Keratinocyte (primary cell): ENCODE measurements around the gene P2RX7. TPM values are rescaled to one million over a fixed set of nuclear protein-coding genes. Genes with fewer than 3 reads are reported as not detected.

ENCODE experiments used
- DNase-seq: peaks from one replicate; pipeline ENCODE4 v3.0.0-alpha.2; 2011; ENCODE audit warnings: low read depth, missing footprints, low spot score
- FAIRE-seq: peaks from 2 replicates; lab custom pipeline; 2011; peaks lifted over from hg19 to GRCh38; lab: Jason Lieb, UNC
- H2AFZ ChIP-seq: 2 replicates; pipeline ENCODE4 v1.6.0; 2012; ENCODE audit warnings: low read length, control low read depth, inconsistent platforms; ENCODE audit not compliant: control insufficient read depth
- H3K27ac ChIP-seq: 2 replicates; pipeline ENCODE4 v1.5.1; 2011; ENCODE audit warnings: low read length; ENCODE audit not compliant: control insufficient read depth, insufficient read depth
- H3K27me3 ChIP-seq: 3 replicates; pipeline ENCODE4 v1.6.0; 2011; ENCODE audit warnings: low read length; ENCODE audit not compliant: control insufficient read depth, insufficient read depth; ENCODE audit errors: extremely low read depth
- H3K36me3 ChIP-seq, 2 experiments: 2 replicates in 1 of 2; 3 replicates in 1 of 2; pipeline ENCODE4 v1.5.1; 2011; ENCODE audit warnings: low read length in 2 of 2, mild to moderate bottlenecking in 1 of 2; ENCODE audit not compliant: control insufficient read depth in 2 of 2, insufficient read depth in 2 of 2; ENCODE audit errors: extremely low read depth in 1 of 2
- H3K4me1 ChIP-seq: 3 replicates; pipeline ENCODE4 v1.5.1; 2011; ENCODE audit warnings: low read length; ENCODE audit not compliant: control insufficient read depth, insufficient read depth; ENCODE audit errors: extremely low read depth
- H3K4me2 ChIP-seq: 3 replicates; pipeline ENCODE4 v1.6.0; 2011; ENCODE audit warnings: low read depth, low read length; ENCODE audit not compliant: control insufficient read depth, insufficient read depth; ENCODE audit errors: extremely low read depth
- H3K4me3 ChIP-seq, 3 experiments: fragments of 200-600 bp in 1 of 3; sonication (generic) in 1 of 3; 2 replicates in 2 of 3; 3 replicates in 1 of 3; pipeline ENCODE4 v1.5.1; 2011 to 2016; ENCODE audit warnings: low read length in 3 of 3, mild to moderate bottlenecking in 3 of 3, control low read depth in 2 of 3, inconsistent platforms in 1 of 3, low read depth in 1 of 3, mixed read lengths in 1 of 3, mixed run types in 1 of 3, moderate library complexity in 1 of 3; ENCODE audit not compliant: control insufficient read depth in 2 of 3, insufficient read depth in 2 of 3; ENCODE audit errors: extremely low read depth in 1 of 3
- H3K79me2 ChIP-seq: 2 replicates; pipeline ENCODE4 v1.6.0; 2012; ENCODE audit warnings: low read length; ENCODE audit not compliant: control insufficient read depth, insufficient read depth
- H3K9ac ChIP-seq: 3 replicates; pipeline ENCODE4 v1.6.0; 2011; ENCODE audit warnings: low read length; ENCODE audit not compliant: control insufficient read depth, insufficient read depth; ENCODE audit errors: extremely low read depth
- H3K9me1 ChIP-seq: 3 replicates; pipeline ENCODE4 v1.6.0; 2011; ENCODE audit warnings: low read length; ENCODE audit not compliant: control insufficient read depth, insufficient read depth; ENCODE audit errors: extremely low read depth
- H3K9me3 ChIP-seq: 2 replicates; pipeline ENCODE4 v1.5.1; 2012; ENCODE audit warnings: low read depth, low read length; ENCODE audit not compliant: control insufficient read depth
- H4K20me1 ChIP-seq: 3 replicates; pipeline ENCODE4 v1.6.0; 2011; ENCODE audit warnings: low read length; ENCODE audit not compliant: control insufficient read depth, insufficient read depth; ENCODE audit errors: extremely low read depth
- EZH2 ChIP-seq: IDR thresholded peaks from one replicate; pipeline ENCODE4 v1.6.1; 2012; ENCODE audit warnings: inconsistent platforms, mild to moderate bottlenecking, low read length, moderate library complexity
- dilution Hi-C: fragments of 300-500 bp; cut with MboI; formaldehyde crosslinking; loops from one replicate; pipeline ENCODE4 v1.7.0; 2020; ENCODE audit warnings: low sequenced_read_pairs; ENCODE audit not compliant: extremely low pct_ligation_motif_present
- polyA plus RNA-seq, 5 experiments: library from polyadenylated mRNA; depleted of rRNA in 3 of 5; stranded (reverse) in 3 of 5; stranded (forward) in 1 of 5; unstranded in 1 of 5; fragments of >200 nt; gene quantifications; 1 replicate in 1 of 5; 2 replicates in 3 of 5; 3 replicates in 1 of 5; pipeline versions ENCODE4 v1.2.1 to v1.2.3, GENCODE V29; 2011 to 2012; ENCODE audit warnings: missing spikeins in 2 of 5, low read depth in 1 of 5, low replicate concordance in 1 of 5
- TF ChIP-seq, protein P1 (sequence below), 3 experiments: IDR thresholded peaks in 1 of 3; conservative IDR thresholded peaks in 1 of 3; optimal IDR thresholded peaks in 1 of 3; 2 replicates in 2 of 3; 3 replicates in 1 of 3; pipeline versions ENCODE3 to v1.5.1; 2011; ENCODE audit warnings: low read length in 3 of 3, mild to moderate bottlenecking in 3 of 3, moderate library complexity in 2 of 3, control low read depth in 1 of 3, inconsistent platforms in 1 of 3; ENCODE audit not compliant: insufficient read depth in 2 of 3; ENCODE audit errors: extremely low read depth in 1 of 3

P2RX7 gene
- polyA plus RNA-seq, 1 donor (not counting 4 experiments of a cell fraction or from before 2014, with no cell fraction given), result 0.20 TPM

DNA sequence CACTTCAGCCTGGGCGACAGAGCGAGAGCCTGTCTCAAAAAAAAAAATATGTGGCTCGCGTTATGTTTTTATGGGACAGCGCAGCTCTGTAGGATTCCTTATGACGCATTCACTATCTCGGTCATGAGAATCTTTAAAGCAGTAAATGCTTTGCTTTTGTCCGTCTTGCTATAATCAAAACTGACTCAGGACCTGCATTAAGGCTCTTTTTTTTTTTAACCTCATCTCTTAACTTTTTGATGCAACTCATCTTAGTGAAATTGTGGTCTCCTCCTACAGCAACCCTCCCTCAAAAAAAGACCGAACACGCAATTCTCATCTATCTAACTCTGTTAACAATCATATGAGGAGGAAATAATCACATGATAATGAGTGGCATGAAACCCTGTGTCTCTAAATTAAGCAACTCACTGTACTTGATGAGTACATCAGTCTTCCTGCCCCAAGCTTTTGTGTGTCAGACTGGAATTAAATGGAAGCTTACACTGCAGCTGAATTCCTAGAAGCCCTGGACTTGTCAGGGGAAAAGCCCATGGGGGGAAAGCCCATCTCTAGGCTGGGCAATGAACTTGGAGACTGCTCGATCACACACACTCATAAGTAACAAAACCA, 81.6 kb downstream of the P2RX7 start:
- Histone ChIP-seq H3K4me2 (peak overlapping the region; percentile 63), H3K9me1 (no peaks in the 10 kb centered on the region), H3K4me3 (no peak overlapping the region), H3K4me1 (peaks cover 16% of the 10 kb centered on the region), H4K20me1 (no peaks in the 10 kb centered on the region), H3K9ac (no peak overlapping the region), H3K9me3 (no peaks in the 10 kb centered on the region), H3K79me2 (no peaks in the 10 kb centered on the region), H3K27me3 (no peaks in the 10 kb centered on the region), H3K27ac (peak overlapping the region; percentile 38), H2AFZ (no peak overlapping the region), H3K36me3 (peaks cover 0 to 3% of the 10 kb centered on the region in 2 experiments)
- TF ChIP-seq, protein P1, sequence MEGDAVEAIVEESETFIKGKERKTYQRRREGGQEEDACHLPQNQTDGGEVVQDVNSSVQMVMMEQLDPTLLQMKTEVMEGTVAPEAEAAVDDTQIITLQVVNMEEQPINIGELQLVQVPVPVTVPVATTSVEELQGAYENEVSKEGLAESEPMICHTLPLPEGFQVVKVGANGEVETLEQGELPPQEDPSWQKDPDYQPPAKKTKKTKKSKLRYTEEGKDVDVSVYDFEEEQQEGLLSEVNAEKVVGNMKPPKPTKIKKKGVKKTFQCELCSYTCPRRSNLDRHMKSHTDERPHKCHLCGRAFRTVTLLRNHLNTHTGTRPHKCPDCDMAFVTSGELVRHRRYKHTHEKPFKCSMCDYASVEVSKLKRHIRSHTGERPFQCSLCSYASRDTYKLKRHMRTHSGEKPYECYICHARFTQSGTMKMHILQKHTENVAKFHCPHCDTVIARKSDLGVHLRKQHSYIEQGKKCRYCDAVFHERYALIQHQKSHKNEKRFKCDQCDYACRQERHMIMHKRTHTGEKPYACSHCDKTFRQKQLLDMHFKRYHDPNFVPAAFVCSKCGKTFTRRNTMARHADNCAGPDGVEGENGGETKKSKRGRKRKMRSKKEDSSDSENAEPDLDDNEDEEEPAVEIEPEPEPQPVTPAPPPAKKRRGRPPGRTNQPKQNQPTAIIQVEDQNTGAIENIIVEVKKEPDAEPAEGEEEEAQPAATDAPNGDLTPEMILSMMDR (optimal IDR thresholded peaks at IDR 0.05 in 1 of 3, IDR thresholded peaks at IDR 0.05 in 1 of 3, conservative IDR thresholded peaks at IDR 0.05 in 1 of 3; ENCODE audit: extremely low read depth in 1 of 3, insufficient read depth in 2 of 3, low read length in 3 of 3), result no peak
- TF ChIP-seq EZH2, result no peak
- dilution Hi-C loops, result no loop called here
- FAIRE-seq, result no peak
- DNase-seq, result no peak

DNA sequence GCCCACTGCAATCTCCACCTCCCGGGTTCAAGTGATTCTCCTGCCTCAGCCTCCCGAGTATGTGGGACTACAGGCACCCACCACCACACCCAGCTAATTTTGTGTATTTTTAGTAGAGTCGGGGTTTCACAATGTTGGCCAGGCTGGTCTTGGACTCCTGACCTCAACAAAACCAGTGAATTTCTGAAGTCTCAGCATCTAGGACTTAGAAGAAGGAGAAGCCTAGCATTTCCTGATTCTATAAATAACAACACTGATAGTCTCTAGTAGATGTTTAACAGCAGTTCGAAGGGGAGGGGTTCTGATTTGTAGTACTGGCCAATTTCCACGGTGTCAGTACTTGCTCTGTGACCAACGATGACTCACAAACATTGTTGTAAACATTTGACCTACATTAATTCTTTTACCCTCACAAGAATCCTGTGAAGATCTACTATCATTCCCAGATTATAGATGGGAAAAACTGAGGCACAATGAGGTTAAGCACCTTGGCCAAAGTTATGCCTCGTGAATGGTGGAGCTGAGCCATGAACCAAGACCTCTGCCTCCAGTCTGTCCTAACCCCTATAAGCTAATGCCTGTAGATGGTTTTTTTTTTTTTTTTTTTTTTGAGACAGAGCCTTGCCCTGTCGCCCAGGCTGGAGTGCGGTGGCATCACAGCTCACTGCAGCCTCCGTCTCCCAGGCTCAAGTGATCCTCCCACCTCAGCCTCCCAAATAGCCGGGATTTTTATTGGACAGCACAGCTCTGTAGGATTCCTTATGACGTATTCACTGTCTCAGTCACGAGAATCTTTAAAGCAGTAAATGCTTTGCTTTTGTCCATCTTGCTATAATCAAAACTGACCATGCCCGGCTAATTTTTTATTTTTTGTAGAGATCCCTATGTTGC, 82.4 kb downstream of the P2RX7 start:
- H3K4me1 ChIP-seq, result peaks cover 16% of the 10 kb centered on the region
- no peak overlapping the region for H3K4me3 ChIP-seq
- TF ChIP-seq, protein P1 (optimal IDR thresholded peaks at IDR 0.05 in 1 of 3, IDR thresholded peaks at IDR 0.05 in 1 of 3, conservative IDR thresholded peaks at IDR 0.05 in 1 of 3; ENCODE audit: extremely low read depth in 1 of 3, insufficient read depth in 2 of 3, low read length in 3 of 3), result no peak
- TF ChIP-seq EZH2, result no peak
- peak overlapping the region; percentile 63 for H3K4me2 ChIP-seq
- peak overlapping the region; percentile 38 for H3K27ac ChIP-seq
- dilution Hi-C loops, result no loop called here
- H4K20me1 ChIP-seq, result no peaks in the 10 kb centered on the region
- H3K9ac ChIP-seq, result no peak overlapping the region
- no peaks in the 10 kb centered on the region for H3K9me3 ChIP-seq
- no peaks in the 10 kb centered on the region for H3K9me1 ChIP-seq
- DNase-seq (no peak), FAIRE-seq (peak; percentile 69)
- no peak overlapping the region for H2AFZ ChIP-seq
- peaks cover 0 to 3% of the 10 kb centered on the region in 2 experiments for H3K36me3 ChIP-seq
- no peaks in the 10 kb centered on the region for H3K27me3 ChIP-seq
- no peaks in the 10 kb centered on the region for H3K79me2 ChIP-seq
